Inferior parietal cortex (tissue), 1 donor: ENCODE measurements around the gene DVL2.

ENCODE experiments used
- DNase-seq: peaks from one replicate; pipeline ENCODE4 v3.0.0-alpha.2; 2016; ENCODE audit errors: extremely low spot score

Gene DVL2

GRCh38 chr17:7219812-7220592, 14.3 kb downstream of the DVL2 start, which contains the start of the genes ACADVL and DLG4:
ACADVL (plus strand) TSS chr17:7219938; CDS start chr17:7219985, 47 bp downstream.
DLG4 (minus strand) TSS chr17:7219836.
- peak; percentile 88 for DNase-seq

- no peak for DNase-seq
Observed at GRCh38 chr17:7219229-7219811, 15.0 kb downstream of the DVL2 start.

DNA sequence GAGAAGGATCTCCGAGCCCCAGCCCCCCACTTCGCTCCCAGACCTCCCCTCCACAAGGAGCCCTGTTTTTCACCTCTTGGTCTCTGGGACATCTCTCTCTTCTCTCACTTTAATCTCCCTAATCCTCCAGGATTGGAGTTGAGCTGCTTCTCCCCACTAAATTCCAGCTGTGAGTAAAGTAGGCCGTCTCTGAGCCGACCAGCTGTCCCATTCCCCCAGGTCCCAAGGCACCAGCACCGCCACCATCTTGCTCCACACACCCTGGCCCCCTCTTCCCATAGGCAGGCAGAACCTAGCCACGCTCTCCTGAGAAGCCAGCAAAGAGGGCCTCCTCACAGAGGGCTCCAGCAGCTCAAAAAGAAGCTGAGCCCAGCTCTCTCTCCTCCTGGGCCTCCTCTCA, 15.6 kb downstream of the DVL2 start:
- no peak for DNase-seq

DNA sequence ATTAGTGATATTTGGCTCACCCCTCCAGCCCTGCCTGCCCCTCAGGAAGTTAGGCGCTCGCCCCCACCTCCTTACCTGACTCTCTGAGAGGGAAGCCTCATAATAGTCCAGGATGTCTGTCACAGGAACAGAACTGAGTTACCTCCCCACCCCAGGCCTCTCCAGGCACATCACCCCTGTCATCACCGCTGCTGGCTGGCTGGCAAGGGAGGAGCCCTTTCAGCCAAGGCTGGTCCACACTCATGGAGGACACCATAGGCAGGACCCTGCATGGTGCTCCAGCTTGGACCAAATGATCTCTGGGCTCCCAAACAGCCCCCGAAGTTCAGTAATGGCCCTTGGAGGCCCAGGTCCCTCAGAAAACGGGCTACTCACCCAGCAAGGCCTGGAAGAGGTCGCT, 16.2 kb downstream of the DVL2 start:
- DNase-seq = no peak

- no peak for DNase-seq
Observed at GRCh38 chr17:7217113-7217987, 17.0 kb downstream of the DVL2 start.

GRCh38 chr17:7216242-7217112, 17.8 kb downstream of the DVL2 start:
- no peak for DNase-seq

- no peak for DNase-seq
Observed at GRCh38 chr17:7215652-7216180, 18.6 kb downstream of the DVL2 start.

DNA sequence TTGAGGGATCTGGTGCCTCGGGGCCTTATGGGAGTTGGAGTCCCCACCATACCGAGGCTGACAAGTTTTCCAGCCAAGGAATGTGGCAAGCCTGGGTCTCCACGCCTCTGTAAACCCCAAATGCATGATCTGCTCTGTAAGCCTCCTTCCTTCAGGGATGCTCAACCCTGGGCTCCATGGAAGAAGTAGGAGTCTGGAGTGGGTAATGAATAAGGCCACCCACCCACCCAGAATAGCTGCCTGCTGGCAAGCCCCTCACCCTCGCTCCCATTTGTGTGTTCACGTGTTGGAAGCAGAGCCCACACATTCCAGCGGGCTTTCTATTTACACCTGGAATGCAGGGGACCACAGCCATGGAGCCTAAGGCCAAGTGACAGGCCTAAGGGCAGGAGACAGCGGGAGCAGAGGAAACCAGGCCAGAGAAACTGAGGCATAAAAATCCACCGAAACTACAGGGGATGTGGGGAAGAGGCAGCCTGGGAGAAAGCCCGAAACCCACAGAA, 19.1 kb downstream of the DVL2 start:
- no peak for DNase-seq

DNA sequence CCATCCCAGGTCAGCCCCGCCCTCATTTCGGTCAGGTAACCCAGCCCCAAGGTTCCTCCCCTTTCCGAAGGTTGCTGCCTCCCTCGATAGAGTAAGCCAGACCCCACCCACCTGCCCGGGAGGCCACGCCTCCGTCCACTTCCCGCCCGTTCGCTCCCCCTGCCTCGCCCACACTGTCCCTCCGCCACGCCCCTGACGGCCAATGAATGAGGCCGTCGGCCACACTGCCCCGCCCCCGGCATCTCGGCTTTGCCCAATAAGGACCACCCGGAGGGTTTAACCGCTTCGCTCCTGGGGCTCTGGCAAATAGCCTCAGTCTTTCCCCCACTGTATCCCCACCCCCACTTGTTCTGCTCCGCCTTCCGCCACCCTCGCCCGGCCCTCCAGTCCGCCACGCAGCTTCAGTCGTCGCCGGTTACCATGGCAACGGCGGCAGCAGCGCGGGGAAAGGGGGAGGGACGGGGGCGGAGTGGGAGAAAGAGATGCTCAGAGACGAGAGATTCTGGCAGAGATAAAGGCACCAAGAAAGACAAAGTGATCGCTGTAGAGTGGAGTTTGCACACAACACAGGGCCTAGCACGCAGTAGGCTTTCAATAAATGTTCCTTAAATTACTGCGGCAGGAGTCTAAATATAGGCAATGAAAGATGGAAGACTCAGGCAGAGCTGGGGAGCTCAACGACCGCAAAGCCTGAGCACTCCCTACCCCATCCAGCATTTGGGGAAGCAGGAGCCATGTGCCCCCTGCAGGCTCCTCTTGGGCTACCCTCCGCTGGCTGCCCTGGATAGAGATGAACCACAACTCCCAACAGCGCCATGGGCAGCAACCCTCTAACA, 19.8 kb downstream of the DVL2 start:
- peak; percentile 94 for DNase-seq

- DNase-seq = peak; percentile 77
Observed at GRCh38 chr17:7213895-7214299, 20.4 kb downstream of the DVL2 start.

DNA sequence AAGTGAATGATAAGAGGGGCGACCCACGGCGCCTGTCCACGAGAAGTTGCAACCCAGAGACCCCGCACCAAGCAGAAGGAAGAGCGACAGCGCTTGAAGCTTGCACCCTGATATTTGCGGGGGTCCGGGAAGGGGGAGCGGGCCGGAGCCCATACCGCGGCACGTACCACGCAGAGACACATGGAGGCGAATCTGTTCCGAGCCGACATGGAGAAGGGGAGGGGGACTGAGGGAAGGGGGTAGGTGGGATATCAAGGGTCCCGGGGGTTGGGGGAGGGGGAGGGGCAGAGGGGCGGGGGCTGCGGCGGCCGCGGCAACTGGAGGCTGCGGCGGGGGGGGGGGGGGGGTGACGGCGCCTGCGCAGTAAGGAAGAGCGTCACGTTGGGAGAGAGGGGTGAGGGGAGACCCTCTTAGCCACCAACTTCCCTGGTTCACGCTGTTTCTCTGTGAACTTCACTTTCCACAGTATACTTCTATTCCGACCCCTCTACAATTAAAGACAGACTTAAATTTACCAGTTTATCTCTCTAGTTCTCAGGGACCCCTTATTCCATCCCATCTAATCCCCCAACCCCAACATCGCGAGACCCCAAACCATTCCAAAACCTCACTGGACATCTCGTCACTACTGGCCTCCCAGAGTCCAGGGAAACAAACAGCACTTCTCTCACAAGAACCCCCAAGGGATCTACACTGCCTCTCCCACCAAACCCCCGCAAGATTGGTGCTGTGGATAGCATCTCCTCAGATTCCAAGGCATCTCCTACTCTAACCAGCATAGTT, 22.6 kb downstream of the DVL2 start:
- no peak for DNase-seq

DNA sequence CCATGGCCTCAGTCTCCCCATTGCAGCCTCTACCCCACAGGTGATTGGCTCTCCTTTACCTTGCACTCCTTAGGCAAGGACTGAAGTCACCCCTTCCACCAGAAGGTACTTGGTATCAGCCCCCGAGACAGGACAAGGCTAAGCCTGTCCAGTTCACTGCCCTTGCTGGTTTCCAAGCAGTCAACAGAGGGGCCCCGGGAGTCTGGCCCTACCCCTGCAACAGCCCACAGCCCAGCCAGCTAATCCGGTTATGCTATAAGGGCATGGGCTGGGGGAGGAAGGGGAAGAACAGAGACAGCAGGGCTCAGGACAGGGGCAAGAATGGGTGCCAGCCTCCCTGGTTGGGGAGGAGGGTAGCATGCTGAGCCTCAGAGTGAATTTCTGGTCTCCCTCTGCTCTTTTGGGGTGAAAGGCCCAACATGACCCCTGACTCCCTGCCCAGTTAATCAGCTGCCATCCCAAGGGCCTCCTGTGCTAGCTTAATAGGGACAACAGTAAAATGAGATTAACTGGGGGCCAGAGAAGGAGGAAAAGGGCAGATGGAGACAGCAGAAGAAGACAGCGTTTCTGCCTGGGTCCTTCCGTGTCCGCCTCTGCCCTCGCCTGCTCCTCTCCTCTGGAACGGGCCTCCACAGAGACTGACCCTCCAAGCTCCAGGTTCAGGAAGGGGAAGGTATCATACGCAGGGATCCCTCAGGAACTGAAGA, 25.4 kb downstream of the DVL2 start:
- DNase-seq = no peak

DNA sequence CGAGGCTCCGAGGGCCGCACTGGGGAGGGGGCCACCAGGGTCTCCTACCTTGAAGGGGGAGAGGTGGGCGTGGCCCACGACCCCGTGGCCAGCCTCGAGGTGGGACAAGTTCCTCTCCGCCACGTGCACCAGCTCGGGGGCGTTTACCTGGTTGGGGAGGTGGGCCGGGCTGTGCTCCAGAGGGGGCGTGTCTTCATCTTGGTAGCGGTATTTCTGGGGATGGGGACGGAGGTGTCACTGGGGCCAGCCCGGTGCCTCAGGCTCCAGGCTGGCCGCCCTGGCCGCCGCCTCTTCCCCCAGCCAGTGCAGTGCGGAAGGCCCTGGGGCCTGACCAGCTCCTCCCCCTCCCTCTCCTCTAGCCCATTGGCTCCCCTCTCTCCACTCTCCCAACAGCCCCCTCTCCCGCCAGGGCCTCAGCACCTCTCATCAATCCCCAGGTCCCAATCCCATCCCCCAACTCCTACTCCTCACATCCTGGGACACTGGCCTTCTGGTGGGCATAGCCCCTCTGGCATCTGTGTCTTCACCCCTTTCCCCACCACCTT, 26.2 kb downstream of the DVL2 start:
- no peak for DNase-seq

DNA sequence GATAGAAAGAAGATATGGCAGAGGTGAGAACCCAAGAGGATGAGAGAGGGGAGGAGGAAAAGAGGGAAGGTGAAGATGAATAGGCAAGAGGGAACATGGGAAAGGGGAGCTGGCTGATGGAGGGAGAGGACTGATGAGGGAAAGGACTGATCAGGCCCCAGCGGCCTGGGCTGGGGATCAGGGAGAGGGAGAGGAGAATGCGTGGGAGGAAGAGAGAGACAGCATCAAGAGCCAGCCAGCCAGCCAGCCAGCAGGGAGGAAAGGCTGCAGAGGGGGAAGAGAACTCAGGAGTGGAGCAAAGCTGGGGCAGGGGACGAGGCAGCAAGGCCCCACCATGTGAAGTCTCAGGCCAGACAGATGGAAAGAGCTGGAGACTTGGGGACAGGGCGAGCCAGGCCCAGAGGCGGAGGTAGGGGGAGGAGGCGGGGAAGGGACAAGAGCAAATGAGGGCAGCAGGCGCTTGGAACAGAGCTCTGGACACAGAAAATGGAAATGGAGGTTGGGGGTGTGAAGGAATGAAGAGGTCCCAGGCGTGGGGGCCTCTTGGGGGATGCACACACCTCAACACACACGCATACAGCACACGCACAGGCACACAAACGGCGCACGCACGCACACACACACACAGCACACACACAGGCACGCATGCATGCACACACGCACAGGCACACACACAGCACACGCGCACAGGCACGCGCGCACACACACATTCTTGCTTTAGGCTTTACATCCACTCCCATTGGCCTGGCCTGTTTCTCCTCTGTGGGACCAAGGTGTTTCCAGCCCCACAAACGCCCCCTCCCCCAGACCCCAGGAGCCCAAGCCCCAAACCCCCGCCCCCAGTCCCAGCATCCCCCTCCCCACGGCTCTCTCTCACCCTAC, 27.0 kb downstream of the DVL2 start:
- no peak for DNase-seq

GRCh38 chr17:7205561-7205960, 28.8 kb downstream of the DVL2 start:
- no peak for DNase-seq

- peak; percentile 77 for DNase-seq
Observed at GRCh38 chr17:7204828-7205461, 29.4 kb downstream of the DVL2 start.

GRCh38 chr17:7204336-7204735, 30.0 kb downstream of the DVL2 start:
- no peak for DNase-seq
